Liver (tissue), 9 donors: ENCODE measurements around the gene GLRX3. TPM values are rescaled to one million over a fixed set of nuclear protein-coding genes. Genes with fewer than 3 reads are reported as not detected.

ENCODE experiments used
- DNase-seq: peaks from one replicate; pipeline ENCODE4 v3.0.0-alpha.2; 2017; ENCODE audit warnings: low spot score
- H3K27ac ChIP-seq, 2 donors: one replicate each; pipeline ENCODE4 v1.7.0; 2013; ENCODE audit warnings: inconsistent platforms in 2 of 2, low read length in 2 of 2, control low read depth in 1 of 2, low read depth in 1 of 2, mild to moderate bottlenecking in 1 of 2
- H3K27me3 ChIP-seq, 4 donors: one replicate each; pipeline versions ENCODE4 v1.6.1 to v1.7.0; 2013; ENCODE audit warnings: low read length in 3 of 4, inconsistent platforms in 1 of 4, mild to moderate bottlenecking in 1 of 4, moderate library complexity in 1 of 4; ENCODE audit not compliant: control insufficient read depth in 4 of 4, insufficient read depth in 4 of 4
- H3K36me3 ChIP-seq, 4 donors: one replicate each; pipeline versions ENCODE4 v1.6.1 to v1.7.0; 2013; ENCODE audit warnings: low read length in 3 of 4, mild to moderate bottlenecking in 3 of 4, low read depth in 1 of 4, moderate library complexity in 1 of 4; ENCODE audit not compliant: control insufficient read depth in 4 of 4, insufficient read depth in 3 of 4
- H3K4me1 ChIP-seq, 4 donors: one replicate each; pipeline versions ENCODE4 v1.6.1 to v1.7.0; 2013; ENCODE audit warnings: low read length in 3 of 4, mild to moderate bottlenecking in 3 of 4, moderate library complexity in 1 of 4; ENCODE audit not compliant: control insufficient read depth in 4 of 4, insufficient read depth in 4 of 4
- H3K4me3 ChIP-seq, 3 donors: one replicate each; pipeline versions ENCODE4 v1.6.1 to v1.7.0; 2013; ENCODE audit warnings: low read length in 3 of 3, control low read depth in 1 of 3, low read depth in 1 of 3, mild to moderate bottlenecking in 1 of 3
- H3K9ac ChIP-seq, 2 donors: one replicate each; pipeline ENCODE4 v1.7.0; 2013; ENCODE audit warnings: low read length in 2 of 2, mild to moderate bottlenecking in 2 of 2, moderate library complexity in 2 of 2, control low read depth in 1 of 2, low read depth in 1 of 2
- H3K9me3 ChIP-seq, 4 donors: one replicate each; pipeline versions ENCODE4 v1.6.1 to v1.7.0; 2013; ENCODE audit warnings: low read length in 3 of 4; ENCODE audit not compliant: control insufficient read depth in 4 of 4
- EGR1 ChIP-seq, 2 donors: IDR thresholded peaks; 2 replicates each; pipeline ENCODE4 v1.6.1; 2016 to 2018; ENCODE audit warnings: antibody characterized with exemption in 2 of 2, low read depth in 2 of 2
- FOXA1 ChIP-seq: IDR thresholded peaks from 2 replicates; pipeline ENCODE4 v1.6.1; 2016; ENCODE audit warnings: antibody characterized with exemption
- FOXA2 ChIP-seq: IDR thresholded peaks from 2 replicates; pipeline ENCODE4 v1.6.1; 2016; ENCODE audit warnings: antibody characterized with exemption
- GABPA ChIP-seq, 2 donors: IDR thresholded peaks in 1 of 2; conservative IDR thresholded peaks in 1 of 2; 2 replicates each; pipeline ENCODE4 v1.6.1; 2016; ENCODE audit warnings: antibody characterized with exemption in 2 of 2, mild to moderate bottlenecking in 1 of 2, moderate library complexity in 1 of 2
- HNF4A ChIP-seq, 2 donors: conservative IDR thresholded peaks; 2 replicates each; pipeline ENCODE4 v1.6.1; 2016; ENCODE audit warnings: antibody characterized with exemption in 2 of 2, mild to moderate bottlenecking in 2 of 2
- HNF4G ChIP-seq: IDR thresholded peaks from 2 replicates; pipeline ENCODE4 v1.6.1; 2016; ENCODE audit warnings: antibody characterized with exemption
- JUND ChIP-seq, 2 donors: IDR thresholded peaks; 2 replicates each; pipeline ENCODE4 v1.6.1; 2016; ENCODE audit warnings: antibody characterized with exemption in 2 of 2
- NR2F2 ChIP-seq: IDR thresholded peaks from 2 replicates; pipeline ENCODE4 v1.6.1; 2016; ENCODE audit warnings: antibody characterized with exemption
- RAD21 ChIP-seq, 2 donors: IDR thresholded peaks; 2 replicates each; pipeline ENCODE4 v1.6.1; 2016; ENCODE audit warnings: antibody characterized with exemption in 2 of 2, mild to moderate bottlenecking in 2 of 2
- RXRA ChIP-seq, 2 donors: IDR thresholded peaks; 2 replicates each; pipeline ENCODE4 v1.6.1; 2017 to 2018; ENCODE audit warnings: antibody characterized with exemption in 2 of 2, mild to moderate bottlenecking in 1 of 2
- SP1 ChIP-seq: IDR thresholded peaks from 2 replicates; pipeline ENCODE4 v1.6.1; 2018; ENCODE audit warnings: antibody characterized with exemption, mild to moderate bottlenecking
- TAF1 ChIP-seq: conservative IDR thresholded peaks from 2 replicates; pipeline ENCODE4 v1.6.1; 2016; ENCODE audit warnings: antibody characterized with exemption, mild to moderate bottlenecking
- YY1 ChIP-seq: IDR thresholded peaks from 2 replicates; pipeline ENCODE4 v1.6.1; 2016; ENCODE audit warnings: antibody characterized with exemption, mild to moderate bottlenecking
- WGBS: extraction: QIAGEN DNeasy Blood & Tissue Kit; methylation state at CpG from one replicate; pipeline ENCODE4 v1.1.7; 2013; 5-methylcytosine and 5-hydroxymethylcytosine counted together
- polyA plus RNA-seq, 2 donors: library from polyadenylated mRNA; stranded (reverse) in 1 of 2; unstranded in 1 of 2; fragments of 200-250 nt in 1 of 2; fragments of >200 nt in 1 of 2; fragmentation: Nextera tagmentation in 1 of 2; extraction: Ambion mirVana in 1 of 2; gene quantifications; one replicate each; pipeline versions ENCODE4 v1.2.1 to v1.2.3, GENCODE V29; 2013 to 2015
- total RNA-seq, 2 donors: library from RNA; depleted of rRNA; stranded (reverse); fragments of >200 nt; gene quantifications; one replicate each; pipeline ENCODE4 v1.2.3, GENCODE V29; 2014
- TF ChIP-seq, protein P1 (sequence below): fragments of 150-350 bp; IDR thresholded peaks from 2 replicates; pipeline ENCODE4 v1.5.1; 2017; ENCODE audit warnings: improper control_type of control experiment, low read depth, low read length; ENCODE audit not compliant: missing input control
- TF ChIP-seq, protein P2 (sequence below): IDR thresholded peaks from 2 replicates; pipeline ENCODE4 v1.6.1; 2016; ENCODE audit warnings: antibody characterized with exemption
- TF ChIP-seq, protein P3 (sequence below): IDR thresholded peaks from 2 replicates; pipeline ENCODE4 v1.6.1; 2016; ENCODE audit warnings: antibody characterized with exemption
- TF ChIP-seq, protein P4 (sequence below): IDR thresholded peaks from 2 replicates; pipeline ENCODE4 v1.6.1; 2016; ENCODE audit warnings: antibody characterized with exemption
- TF ChIP-seq, protein P5 (sequence below): IDR thresholded peaks from 2 replicates; pipeline ENCODE4 v1.6.1; 2016; ENCODE audit warnings: antibody characterized with exemption, mild to moderate bottlenecking
- donor health status: healthy.
- donor health status: healthy.
- donor health status: healthy.
- donor health status: healthy.
- donor health status: healthy.

Gene GLRX3
- total and polyA plus RNA-seq, 4 donors, result 24.0 to 34.0 (median 28.5) TPM

DNA sequence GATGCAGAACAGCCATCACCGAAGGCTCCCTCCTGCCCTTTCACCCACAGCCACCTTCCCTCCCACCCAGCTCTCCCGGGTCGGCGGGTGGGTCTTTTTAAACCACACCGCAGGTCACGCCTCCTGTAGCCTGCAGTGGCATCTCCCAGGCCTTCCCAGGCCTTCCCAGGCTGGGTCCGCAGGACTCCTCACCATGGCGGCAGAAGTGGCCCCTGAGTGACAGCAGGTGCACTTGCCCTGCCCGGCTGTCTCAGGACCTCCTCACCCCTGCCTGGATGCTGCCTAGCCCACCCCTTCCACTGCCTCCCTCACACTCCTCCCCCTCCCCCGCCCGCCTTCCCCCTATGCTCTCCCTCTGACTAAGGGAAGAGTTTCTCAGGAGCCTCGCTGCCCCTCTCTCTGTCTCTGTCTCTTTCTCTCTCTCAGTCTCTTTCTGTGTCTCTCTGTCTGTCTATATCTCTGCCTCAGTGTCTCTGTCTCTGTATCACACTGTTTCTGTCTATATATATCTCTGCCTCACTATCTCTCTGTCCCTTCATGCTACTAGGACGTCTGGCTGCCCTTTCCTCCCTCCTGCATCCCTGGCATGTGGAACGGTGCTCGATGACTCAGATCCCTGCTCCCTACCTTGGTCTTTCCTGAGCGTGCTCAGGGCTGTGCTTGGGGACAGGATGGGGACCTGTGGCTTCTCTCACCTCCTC, 57.5 kb downstream of the GLRX3 start:
- peaks cover 0 to 9% (median 7%) of the 10 kb centered on the region in 4 donors for H3K4me1 ChIP-seq
- H3K27me3 ChIP-seq, result no peaks in the 10 kb centered on the region
- no peaks in the 10 kb centered on the region for H3K9me3 ChIP-seq
- no peak overlapping the region for H3K9ac ChIP-seq
- TF ChIP-seq SP1 (no peak), RAD21 (IDR thresholded peaks at IDR 0.05) (no peak)
- TF ChIP-seq, protein P1, sequence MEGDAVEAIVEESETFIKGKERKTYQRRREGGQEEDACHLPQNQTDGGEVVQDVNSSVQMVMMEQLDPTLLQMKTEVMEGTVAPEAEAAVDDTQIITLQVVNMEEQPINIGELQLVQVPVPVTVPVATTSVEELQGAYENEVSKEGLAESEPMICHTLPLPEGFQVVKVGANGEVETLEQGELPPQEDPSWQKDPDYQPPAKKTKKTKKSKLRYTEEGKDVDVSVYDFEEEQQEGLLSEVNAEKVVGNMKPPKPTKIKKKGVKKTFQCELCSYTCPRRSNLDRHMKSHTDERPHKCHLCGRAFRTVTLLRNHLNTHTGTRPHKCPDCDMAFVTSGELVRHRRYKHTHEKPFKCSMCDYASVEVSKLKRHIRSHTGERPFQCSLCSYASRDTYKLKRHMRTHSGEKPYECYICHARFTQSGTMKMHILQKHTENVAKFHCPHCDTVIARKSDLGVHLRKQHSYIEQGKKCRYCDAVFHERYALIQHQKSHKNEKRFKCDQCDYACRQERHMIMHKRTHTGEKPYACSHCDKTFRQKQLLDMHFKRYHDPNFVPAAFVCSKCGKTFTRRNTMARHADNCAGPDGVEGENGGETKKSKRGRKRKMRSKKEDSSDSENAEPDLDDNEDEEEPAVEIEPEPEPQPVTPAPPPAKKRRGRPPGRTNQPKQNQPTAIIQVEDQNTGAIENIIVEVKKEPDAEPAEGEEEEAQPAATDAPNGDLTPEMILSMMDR, result no peak
- no peak overlapping the region for H3K4me3 ChIP-seq
- H3K36me3 ChIP-seq, result no peaks in the 10 kb centered on the region
- DNase-seq, result no peak
- WGBS, result 62% methylated on average over 16 of the region's 16 CpGs
- H3K27ac ChIP-seq, result no peak overlapping the region

DNA sequence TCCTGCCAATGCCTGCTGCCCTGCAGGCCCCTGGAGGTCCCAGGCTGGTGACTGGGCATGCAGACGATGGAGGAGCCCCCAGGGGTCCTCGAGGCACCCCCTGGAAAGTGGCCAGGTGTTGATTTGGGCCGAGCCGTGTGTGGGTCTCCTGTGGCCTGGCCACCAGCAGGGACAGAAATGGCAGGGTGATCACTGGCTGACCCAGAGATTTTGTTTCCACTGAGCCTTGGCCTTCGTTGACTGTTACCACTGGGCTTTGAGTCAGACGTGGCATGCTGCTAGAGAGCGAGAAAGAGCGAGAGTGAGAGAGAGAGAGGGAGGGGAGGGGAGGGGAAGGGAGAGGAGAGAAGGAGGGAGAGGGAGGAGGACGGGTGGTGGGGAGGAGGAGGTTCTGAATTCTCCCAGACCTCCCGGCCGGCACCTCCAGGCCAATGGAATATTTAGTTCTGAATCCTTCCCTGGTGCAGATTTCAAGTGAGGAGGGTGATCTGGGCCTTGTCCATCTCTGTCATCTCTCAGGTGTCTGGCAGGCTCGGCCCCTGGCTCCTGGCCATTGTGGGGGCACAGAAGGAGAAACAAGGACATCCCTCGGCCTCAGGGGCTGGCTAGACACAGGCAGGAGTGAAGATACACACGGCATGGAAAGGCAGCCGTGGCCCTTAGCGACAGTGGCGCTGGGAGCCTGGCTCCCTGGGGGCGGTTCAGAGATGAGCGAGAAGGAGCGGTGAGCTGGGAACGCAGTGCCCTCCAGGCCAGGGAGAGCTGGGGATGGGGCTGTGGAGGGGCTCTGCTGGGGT, 58.2 kb downstream of the GLRX3 start:
- TF ChIP-seq EGR1 (IDR thresholded peaks at IDR 0.05; ENCODE audit: low read depth in 2 of 2) (no peak), YY1 (no peak), NR2F2 (no peak), TAF1 (no peak), SP1 (no peak), RXRA (IDR thresholded peaks at IDR 0.05) (no peak), JUND (IDR thresholded peaks at IDR 0.05) (no peak), GABPA (IDR thresholded peaks at IDR 0.05 in 1 of 2, conservative IDR thresholded peaks at IDR 0.05 in 1 of 2) (no peak), HNF4A (conservative IDR thresholded peaks at IDR 0.05) (no peak), HNF4G (no peak), FOXA1 (no peak), FOXA2 (no peak), RAD21 (IDR thresholded peaks at IDR 0.05) (no peak)
- TF ChIP-seq, protein P2, sequence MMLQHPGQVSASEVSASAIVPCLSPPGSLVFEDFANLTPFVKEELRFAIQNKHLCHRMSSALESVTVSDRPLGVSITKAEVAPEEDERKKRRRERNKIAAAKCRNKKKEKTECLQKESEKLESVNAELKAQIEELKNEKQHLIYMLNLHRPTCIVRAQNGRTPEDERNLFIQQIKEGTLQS, result no peak
- TF ChIP-seq, protein P3, sequence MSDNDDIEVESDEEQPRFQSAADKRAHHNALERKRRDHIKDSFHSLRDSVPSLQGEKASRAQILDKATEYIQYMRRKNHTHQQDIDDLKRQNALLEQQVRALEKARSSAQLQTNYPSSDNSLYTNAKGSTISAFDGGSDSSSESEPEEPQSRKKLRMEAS, result no peak
- TF ChIP-seq, protein P1, result no peak
- TF ChIP-seq, protein P4, sequence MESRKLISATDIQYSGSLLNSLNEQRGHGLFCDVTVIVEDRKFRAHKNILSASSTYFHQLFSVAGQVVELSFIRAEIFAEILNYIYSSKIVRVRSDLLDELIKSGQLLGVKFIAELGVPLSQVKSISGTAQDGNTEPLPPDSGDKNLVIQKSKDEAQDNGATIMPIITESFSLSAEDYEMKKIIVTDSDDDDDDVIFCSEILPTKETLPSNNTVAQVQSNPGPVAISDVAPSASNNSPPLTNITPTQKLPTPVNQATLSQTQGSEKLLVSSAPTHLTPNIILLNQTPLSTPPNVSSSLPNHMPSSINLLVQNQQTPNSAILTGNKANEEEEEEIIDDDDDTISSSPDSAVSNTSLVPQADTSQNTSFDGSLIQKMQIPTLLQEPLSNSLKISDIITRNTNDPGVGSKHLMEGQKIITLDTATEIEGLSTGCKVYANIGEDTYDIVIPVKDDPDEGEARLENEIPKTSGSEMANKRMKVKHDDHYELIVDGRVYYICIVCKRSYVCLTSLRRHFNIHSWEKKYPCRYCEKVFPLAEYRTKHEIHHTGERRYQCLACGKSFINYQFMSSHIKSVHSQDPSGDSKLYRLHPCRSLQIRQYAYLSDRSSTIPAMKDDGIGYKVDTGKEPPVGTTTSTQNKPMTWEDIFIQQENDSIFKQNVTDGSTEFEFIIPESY, result no peak
- TF ChIP-seq, protein P5, sequence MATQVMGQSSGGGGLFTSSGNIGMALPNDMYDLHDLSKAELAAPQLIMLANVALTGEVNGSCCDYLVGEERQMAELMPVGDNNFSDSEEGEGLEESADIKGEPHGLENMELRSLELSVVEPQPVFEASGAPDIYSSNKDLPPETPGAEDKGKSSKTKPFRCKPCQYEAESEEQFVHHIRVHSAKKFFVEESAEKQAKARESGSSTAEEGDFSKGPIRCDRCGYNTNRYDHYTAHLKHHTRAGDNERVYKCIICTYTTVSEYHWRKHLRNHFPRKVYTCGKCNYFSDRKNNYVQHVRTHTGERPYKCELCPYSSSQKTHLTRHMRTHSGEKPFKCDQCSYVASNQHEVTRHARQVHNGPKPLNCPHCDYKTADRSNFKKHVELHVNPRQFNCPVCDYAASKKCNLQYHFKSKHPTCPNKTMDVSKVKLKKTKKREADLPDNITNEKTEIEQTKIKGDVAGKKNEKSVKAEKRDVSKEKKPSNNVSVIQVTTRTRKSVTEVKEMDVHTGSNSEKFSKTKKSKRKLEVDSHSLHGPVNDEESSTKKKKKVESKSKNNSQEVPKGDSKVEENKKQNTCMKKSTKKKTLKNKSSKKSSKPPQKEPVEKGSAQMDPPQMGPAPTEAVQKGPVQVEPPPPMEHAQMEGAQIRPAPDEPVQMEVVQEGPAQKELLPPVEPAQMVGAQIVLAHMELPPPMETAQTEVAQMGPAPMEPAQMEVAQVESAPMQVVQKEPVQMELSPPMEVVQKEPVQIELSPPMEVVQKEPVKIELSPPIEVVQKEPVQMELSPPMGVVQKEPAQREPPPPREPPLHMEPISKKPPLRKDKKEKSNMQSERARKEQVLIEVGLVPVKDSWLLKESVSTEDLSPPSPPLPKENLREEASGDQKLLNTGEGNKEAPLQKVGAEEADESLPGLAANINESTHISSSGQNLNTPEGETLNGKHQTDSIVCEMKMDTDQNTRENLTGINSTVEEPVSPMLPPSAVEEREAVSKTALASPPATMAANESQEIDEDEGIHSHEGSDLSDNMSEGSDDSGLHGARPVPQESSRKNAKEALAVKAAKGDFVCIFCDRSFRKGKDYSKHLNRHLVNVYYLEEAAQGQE, result no peak
- no peak for DNase-seq
- Histone ChIP-seq H3K4me3 (no peak overlapping the region), H3K27ac (no peak overlapping the region), H3K36me3 (no peaks in the 10 kb centered on the region), H3K4me1 (peaks cover 0 to 9% (median 7%) of the 10 kb centered on the region in 4 donors), H3K9ac (no peak overlapping the region), H3K27me3 (no peaks in the 10 kb centered on the region), H3K9me3 (no peaks in the 10 kb centered on the region)
- WGBS, result 80% methylated on average over 21 of the region's 21 CpGs
